HuH-7 (cell line): ENCODE data around the gene C14orf132.

ENCODE experiments used
- DNase-seq: peaks from one replicate; pipeline ENCODE4 v3.0.0; 2011; ENCODE audit warnings: low spot score

C14orf132 gene

GRCh38 chr14:96040828-96041371, 1.7 kb downstream of the C14orf132 start:
- DNase-seq, result no peak

GRCh38 chr14:96042248-96042930, 3.2 kb downstream of the C14orf132 start:
- DNase-seq, result no peak

GRCh38 chr14:96046630-96047029, 7.5 kb downstream of the C14orf132 start:
- no peak for DNase-seq

- DNase-seq, result no peak
Observed at GRCh38 chr14:96047101-96047500, 7.9 kb downstream of the C14orf132 start.

- no peak for DNase-seq
Observed at GRCh38 chr14:96049932-96050331, 10.8 kb downstream of the C14orf132 start.

- no peak for DNase-seq
Observed at GRCh38 chr14:96050482-96050881, 11.3 kb downstream of the C14orf132 start.

GRCh38 chr14:96051231-96051630, 12.1 kb downstream of the C14orf132 start:
- DNase-seq, result no peak

- peak; percentile 26 for DNase-seq
Observed at GRCh38 chr14:96051642-96052540, 12.7 kb downstream of the C14orf132 start.

GRCh38 chr14:96052541-96053247, 13.5 kb downstream of the C14orf132 start:
- no peak for DNase-seq

- no peak for DNase-seq
Observed at GRCh38 chr14:96053248-96053599, 14.1 kb downstream of the C14orf132 start.

GRCh38 chr14:96053600-96054381, 14.6 kb downstream of the C14orf132 start:
- no peak for DNase-seq

GRCh38 chr14:96054661-96055060, 15.5 kb downstream of the C14orf132 start:
- no peak for DNase-seq

GRCh38 chr14:96055065-96055752, 16.0 kb downstream of the C14orf132 start:
- DNase-seq, result no peak

GRCh38 chr14:96055753-96056508, 16.8 kb downstream of the C14orf132 start:
- no peak for DNase-seq

GRCh38 chr14:96056509-96057422, 17.6 kb downstream of the C14orf132 start:
- DNase-seq, result no peak

GRCh38 chr14:96057738-96058137, 18.6 kb downstream of the C14orf132 start:
- DNase-seq, result no peak

- DNase-seq, result no peak
Observed at GRCh38 chr14:96058576-96059200, 19.5 kb downstream of the C14orf132 start.

- DNase-seq, result no peak
Observed at GRCh38 chr14:96059519-96060135, 20.5 kb downstream of the C14orf132 start.
